HEK293 (cell line): ENCODE measurements around the gene PIK3AP1.

Experiments
- BCL11A ChIP-seq: fragments of 450-650 bp; formaldehyde crosslinking; IDR thresholded peaks from 2 replicates; pipeline ENCODE4 v1.5.1; 2016; ENCODE audit warnings: low read depth, missing biosample characterization, missing genetic modification characterization
- ZNF26 ChIP-seq: fragments of 450-650 bp; formaldehyde crosslinking; IDR thresholded peaks from 2 replicates; pipeline ENCODE4 v1.5.1; 2016; ENCODE audit warnings: missing biosample characterization, missing genetic modification characterization

- TF ChIP-seq BCL11A (tag by site-specific recombination) (no peak), ZNF26 (tag by site-specific recombination) (no peak)
Measured at GRCh38 chr10:96752375-96752774, 32.1 kb upstream of the PIK3AP1 start.
